22Rv1 (cell line): Measurements from ENCODE around the gene EFNA2.
A peak's percentile ranks its signal among the peaks of the same experiment; 100 is the strongest.

Source experiments
- H3K27ac ChIP-seq: fragments of 450-650 bp; 2 replicates; pipeline ENCODE4 v1.5.1; 2017
- ZFX ChIP-seq: fragments of 450-650 bp; IDR thresholded peaks from 2 replicates; pipeline ENCODE4 v1.6.1; 2017; ENCODE audit warnings: antibody characterized with exemption, borderline replicate concordance
- TF ChIP-seq, protein P1 (sequence below): fragments of 450-650 bp; IDR thresholded peaks from 2 replicates; pipeline ENCODE4 v1.5.1; 2017; ENCODE audit warnings: mild to moderate bottlenecking

Gene EFNA2

DNA sequence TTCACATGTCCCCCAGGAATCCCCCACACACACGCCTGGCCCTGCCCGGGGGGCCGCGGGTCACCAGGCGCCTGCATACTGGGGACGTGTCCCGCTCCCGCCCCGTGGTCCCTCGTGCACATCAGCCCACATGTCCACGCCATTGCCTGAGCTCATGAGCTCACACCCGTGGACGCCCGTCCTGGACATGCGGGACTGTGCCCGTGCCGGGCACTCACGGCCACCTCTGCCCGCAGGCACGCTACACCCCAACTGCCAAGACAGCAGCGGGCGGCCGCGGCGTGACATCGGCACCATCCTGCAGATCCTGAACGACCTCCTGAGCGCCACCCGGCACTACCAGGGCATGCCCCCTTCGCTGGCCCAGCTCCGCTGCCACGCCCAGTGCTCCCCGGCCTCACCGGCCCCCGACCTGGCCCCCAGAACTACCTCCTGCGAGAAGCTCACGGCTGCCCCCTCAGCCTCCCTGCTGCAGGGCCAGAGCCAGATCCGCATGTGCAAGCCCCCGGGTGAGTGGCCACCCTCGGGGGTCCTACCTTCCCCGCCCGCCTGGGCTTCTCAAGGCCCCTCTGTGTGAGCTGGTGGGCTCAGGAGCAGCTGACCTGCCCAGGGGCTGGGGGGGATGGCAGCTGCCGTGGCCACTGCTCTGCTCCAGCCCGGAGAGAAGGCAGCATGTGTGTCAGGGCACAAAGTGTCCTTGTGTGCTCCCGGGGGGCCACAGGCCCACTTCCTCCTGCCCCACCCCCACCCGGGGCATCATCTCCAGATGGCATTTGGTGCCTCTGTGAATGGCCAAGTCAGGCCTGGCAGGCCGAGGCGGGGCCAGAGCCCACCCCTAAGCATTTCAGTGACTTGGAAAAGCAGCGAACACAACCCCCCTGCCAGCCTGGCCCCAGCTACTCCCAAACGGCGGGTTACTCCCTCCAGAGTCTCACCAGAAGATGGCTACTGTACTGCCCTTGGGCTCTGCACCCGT, 30.2 kb upstream of the EFNA2 start:
- peak overlapping the region; percentile 99 for H3K27ac ChIP-seq
- TF ChIP-seq, protein P1, sequence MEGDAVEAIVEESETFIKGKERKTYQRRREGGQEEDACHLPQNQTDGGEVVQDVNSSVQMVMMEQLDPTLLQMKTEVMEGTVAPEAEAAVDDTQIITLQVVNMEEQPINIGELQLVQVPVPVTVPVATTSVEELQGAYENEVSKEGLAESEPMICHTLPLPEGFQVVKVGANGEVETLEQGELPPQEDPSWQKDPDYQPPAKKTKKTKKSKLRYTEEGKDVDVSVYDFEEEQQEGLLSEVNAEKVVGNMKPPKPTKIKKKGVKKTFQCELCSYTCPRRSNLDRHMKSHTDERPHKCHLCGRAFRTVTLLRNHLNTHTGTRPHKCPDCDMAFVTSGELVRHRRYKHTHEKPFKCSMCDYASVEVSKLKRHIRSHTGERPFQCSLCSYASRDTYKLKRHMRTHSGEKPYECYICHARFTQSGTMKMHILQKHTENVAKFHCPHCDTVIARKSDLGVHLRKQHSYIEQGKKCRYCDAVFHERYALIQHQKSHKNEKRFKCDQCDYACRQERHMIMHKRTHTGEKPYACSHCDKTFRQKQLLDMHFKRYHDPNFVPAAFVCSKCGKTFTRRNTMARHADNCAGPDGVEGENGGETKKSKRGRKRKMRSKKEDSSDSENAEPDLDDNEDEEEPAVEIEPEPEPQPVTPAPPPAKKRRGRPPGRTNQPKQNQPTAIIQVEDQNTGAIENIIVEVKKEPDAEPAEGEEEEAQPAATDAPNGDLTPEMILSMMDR = no peak
- TF ChIP-seq ZFX = no peak

DNA sequence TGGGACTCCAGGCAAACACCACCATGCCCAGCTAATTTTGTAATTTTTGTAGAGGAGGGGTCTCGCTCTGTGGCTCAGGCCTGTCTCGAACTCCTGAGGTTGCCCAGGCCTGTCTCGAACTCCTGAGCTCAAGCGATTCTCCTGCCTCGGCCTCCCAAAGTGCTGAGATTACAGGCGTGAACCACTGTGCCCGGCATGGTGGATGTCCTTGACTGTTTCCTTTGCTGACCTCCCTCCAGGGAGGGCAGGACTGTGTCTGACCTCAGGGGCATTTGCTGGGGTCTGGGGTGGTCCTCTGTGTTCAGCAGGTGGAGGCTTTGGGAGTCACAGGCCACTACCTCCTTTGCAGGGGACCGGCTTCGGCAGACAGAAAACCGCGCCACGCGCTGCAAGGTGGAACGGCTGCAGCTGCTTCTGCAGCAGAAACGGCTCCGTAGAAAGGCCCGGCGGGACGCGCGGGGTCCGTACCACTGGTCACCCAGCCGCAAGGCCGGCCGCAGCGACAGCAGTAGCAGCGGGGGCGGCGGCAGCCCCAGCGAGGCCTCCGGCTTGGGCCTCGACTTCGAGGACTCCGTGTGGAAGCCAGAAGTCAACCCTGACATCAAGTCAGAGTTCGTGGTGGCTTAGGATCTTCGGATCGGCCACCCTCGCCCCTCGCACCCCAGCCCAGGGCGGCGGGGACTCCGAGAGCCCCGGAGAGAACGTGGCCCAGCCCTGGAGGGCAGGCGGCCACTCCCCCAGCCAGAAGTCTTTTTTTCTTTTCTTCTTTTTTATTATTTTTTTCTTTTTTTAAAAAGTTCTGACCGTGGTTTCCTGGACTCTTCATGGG, 28.8 kb upstream of the EFNA2 start:
- H3K27ac ChIP-seq = peak overlapping the region; percentile 99
- TF ChIP-seq, protein P1 = no peak
- TF ChIP-seq ZFX = no peak

DNA sequence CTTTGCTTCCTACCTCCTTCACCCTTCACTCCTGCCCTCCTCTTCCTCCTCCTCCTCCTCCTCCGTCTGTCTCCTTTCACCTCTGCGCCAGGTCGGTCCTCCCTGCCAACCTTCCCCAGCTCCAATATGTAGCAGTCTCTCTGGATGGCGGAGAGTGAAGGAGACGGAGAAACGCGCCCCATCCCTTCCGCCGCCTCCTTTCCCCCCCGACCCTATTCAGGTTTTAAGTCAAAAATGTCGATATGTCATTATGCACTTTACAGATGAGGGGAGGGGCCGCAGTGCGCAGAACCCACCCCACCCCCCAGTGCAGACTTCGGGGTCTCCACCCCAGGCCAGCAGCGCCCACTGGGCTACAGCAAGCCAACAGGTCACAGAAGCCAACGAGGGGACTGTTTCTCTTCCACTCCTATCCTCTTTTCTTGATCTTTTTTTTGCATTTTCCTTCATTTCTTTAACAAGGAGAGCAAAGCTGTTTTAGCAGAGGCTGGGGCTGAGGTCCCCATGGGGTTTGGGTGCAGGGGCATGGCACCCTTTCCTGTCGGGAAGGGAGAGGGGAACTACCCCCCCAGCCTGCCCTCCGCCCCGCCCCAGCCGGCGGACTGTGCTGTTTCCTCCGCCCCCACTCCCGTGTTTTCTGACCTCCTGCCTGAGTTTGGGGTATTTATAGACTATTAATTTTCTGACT, 28.1 kb upstream of the EFNA2 start:
- peak overlapping the region; percentile 99 for H3K27ac ChIP-seq
- TF ChIP-seq ZFX = no peak
- TF ChIP-seq, protein P1 = no peak

DNA sequence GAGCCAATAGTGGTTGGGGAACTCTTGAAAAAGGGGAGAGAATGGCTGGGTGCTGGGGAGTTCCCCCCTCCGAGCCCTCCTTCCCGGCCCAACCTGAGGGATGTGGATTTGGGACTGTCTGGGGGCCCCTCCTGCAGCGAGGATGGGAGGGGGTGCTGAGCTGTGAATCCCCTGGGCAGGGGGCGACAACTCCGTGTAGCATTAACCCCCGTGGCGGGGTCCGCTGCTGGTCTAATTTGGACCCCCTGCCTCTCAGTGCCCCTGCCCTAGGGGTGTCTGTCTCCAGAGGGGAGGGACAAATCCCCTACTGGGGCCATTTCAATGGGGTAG, 27.5 kb upstream of the EFNA2 start:
- peak overlapping the region; percentile 99 for H3K27ac ChIP-seq

DNA sequence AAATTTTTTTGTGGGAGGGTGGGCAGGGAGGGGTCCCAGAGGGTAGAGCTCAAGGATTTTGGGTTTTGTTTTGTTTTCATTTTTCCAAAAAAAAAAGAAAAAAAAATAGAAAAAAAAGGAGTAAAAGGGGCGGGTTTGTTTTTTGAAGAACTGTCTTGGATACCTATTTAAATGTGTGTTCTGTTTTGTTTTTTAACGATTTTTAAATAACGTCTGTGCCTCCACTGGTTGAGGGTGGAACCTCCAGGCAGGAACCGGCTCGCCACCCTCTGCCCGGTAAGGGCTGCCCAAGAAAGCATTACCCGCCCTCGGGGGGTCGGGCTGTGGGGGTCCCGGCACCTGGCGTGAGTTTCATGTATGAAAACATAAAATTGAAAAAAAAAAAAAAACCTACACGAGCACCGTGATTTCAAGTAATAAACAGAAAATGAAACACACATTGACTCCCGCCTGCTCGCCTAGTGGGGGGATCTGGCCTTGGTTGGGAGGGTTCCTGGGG, 26.9 kb upstream of the EFNA2 start:
- no peak for TF ChIP-seq ZFX
- TF ChIP-seq, protein P1 = no peak
- H3K27ac ChIP-seq = peak overlapping the region; percentile 99

More for the DNA sequence above, 27.5 kb upstream of the EFNA2 start:
- TF ChIP-seq ZFX = no peak
- TF ChIP-seq, protein P1 = no peak

DNA sequence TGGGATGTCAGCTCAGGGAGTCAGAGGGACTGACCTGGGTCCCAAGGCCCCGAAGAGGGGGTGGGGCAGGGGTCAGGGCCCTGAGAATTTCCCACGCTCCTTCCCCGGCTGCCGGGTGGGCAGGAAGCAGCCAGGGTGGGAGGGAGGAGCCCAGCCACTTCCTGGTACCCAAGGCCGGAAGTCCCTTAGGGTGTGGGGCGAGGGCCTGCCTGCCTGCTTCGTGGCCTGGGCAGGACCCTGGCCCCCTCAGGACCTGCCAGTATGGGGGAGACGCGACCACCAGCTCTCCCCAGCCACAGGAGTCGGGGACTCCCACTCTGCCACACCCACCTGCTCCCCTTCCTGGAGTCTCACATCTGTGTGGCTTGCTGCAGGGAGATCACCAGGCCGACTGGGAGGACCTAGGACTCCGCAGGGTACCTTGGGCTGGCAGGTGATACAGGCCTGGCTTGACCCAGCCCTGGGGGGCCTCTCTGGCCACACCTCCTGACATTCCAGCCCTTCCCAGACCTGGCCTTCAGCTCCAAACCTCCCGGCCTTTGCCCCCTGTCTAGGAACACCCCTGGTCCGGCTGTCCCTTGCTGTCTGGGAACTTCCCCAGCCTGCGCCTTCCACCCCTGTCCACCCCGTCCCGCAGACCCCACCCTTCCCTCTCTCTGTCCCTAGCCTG, 26.3 kb upstream of the EFNA2 start:
- peak overlapping the region; percentile 99 for H3K27ac ChIP-seq
- TF ChIP-seq, protein P1 = no peak
- no peak for TF ChIP-seq ZFX
